HG03342 (cell line): ENCODE measurements around the gene OR6C2.
"Not testable (repeated sequence)": the region's sequence is repeated elsewhere in the genome, so short reads cannot be mapped to it uniquely, and the experiment has no call there.

ENCODE experiments used
- ATAC-seq: cut with Tn5 transposase; IDR thresholded peaks from one replicate; pipeline ENCODE4 v1.9.1; 2021; ENCODE audit warnings: mild to moderate bottlenecking, moderate library complexity; ENCODE audit not compliant: unreplicated experiment

The OR6C2 gene

GRCh38 chr12:55470088-55470829, 26.4 kb downstream of the OR6C2 start, which contains the start of gene OR6C70:
Gene OR6C70, minus strand, starts transcription at chr12:55470138. Its CDS starts 0 bp downstream, at chr12:55470138.
- ATAC-seq: no peak

- ATAC-seq: no peak
Measured at GRCh38 chr12:55472264-55472663, 28.4 kb downstream of the OR6C2 start.

GRCh38 chr12:55479136-55479535, 35.3 kb downstream of the OR6C2 start:
- ATAC-seq: not testable (repeated sequence)

- ATAC-seq: not testable (repeated sequence)
Measured at GRCh38 chr12:55484284-55484683, 40.4 kb downstream of the OR6C2 start.

- no peak for ATAC-seq
Measured at GRCh38 chr12:55492078-55492477, 48.2 kb downstream of the OR6C2 start, which contains the start of gene OR6C68. Gene OR6C68, plus strand, starts transcription at chr12:55492378. Its CDS starts 0 bp downstream, at chr12:55492378.

GRCh38 chr12:55495490-55495889, 51.6 kb downstream of the OR6C2 start:
- ATAC-seq: no peak

- no peak for ATAC-seq
Measured at GRCh38 chr12:55499231-55499630, 55.4 kb downstream of the OR6C2 start.

- ATAC-seq: no peak
Measured at GRCh38 chr12:55499810-55500252, 56.0 kb downstream of the OR6C2 start.

- no peak for ATAC-seq
Measured at GRCh38 chr12:55501601-55502000, 57.7 kb downstream of the OR6C2 start.
